Measurements from ENCODE around the gene SOX21. TPM values are rescaled to one million over a fixed set of nuclear protein-coding genes. Genes with fewer than 3 reads are reported as not detected.

SOX21 gene
- total RNA-seq, 3 donors from 2014 or later = not detected

GRCh38 chr13:94662274-94662945 lies 49.9 kb downstream of the SOX21 start:
- no peaks in the 10 kb centered on the region for H3K36me3 ChIP-seq
- no peak overlapping the region for H3K27ac ChIP-seq
- H3K27me3 ChIP-seq = peaks cover 0 to 10% of the 10 kb centered on the region in 2 donors
- H3K9me3 ChIP-seq = no peaks in the 10 kb centered on the region
- DNase-seq (ENCODE audit: low spot score in 2 of 2) = no peak
- intact Hi-C loops (cut with DNase I; ENCODE audit: low total_unique reads) = no loop called here
- H3K4me3 ChIP-seq = no peak overlapping the region
- TF ChIP-seq POLR2AphosphoS5 (IDR thresholded peaks at IDR 0.05) (no peak), POLR2A (IDR thresholded peaks at IDR 0.05) (no peak)
- H3K4me1 ChIP-seq = no peaks in the 10 kb centered on the region

- intact Hi-C loops (cut with DNase I; ENCODE audit: low total_unique reads) = no loop called here
- Histone ChIP-seq H3K27ac (no peak overlapping the region), H3K4me3 (no peak overlapping the region), H3K9me3 (no peaks in the 10 kb centered on the region), H3K36me3 (no peaks in the 10 kb centered on the region), H3K27me3 (peaks cover 0 to 4% of the 10 kb centered on the region in 2 donors), H3K4me1 (no peaks in the 10 kb centered on the region)
- TF ChIP-seq CTCF (IDR thresholded peaks at IDR 0.05) (no peak), POLR2AphosphoS5 (IDR thresholded peaks at IDR 0.05) (no peak), POLR2A (IDR thresholded peaks at IDR 0.05) (no peak)
- DNase-seq (ENCODE audit: low spot score in 2 of 2) = no peak
Observed at GRCh38 chr13:94661406-94661805, 50.9 kb downstream of the SOX21 start.

- Histone ChIP-seq H3K4me1 (no peaks in the 10 kb centered on the region), H3K27me3 (peaks cover 0 to 2% of the 10 kb centered on the region in 2 donors), H3K36me3 (no peaks in the 10 kb centered on the region), H3K4me3 (no peak overlapping the region), H3K9me3 (peaks cover 0 to 6% of the 10 kb centered on the region in 2 donors), H3K27ac (no peak overlapping the region)
- intact Hi-C loops (cut with DNase I; ENCODE audit: low total_unique reads) = no loop called here
- no peak for DNase-seq (ENCODE audit: low spot score in 2 of 2)
- TF ChIP-seq POLR2A (IDR thresholded peaks at IDR 0.05) (no peak), POLR2AphosphoS5 (IDR thresholded peaks at IDR 0.05) (no peak), CTCF (IDR thresholded peaks at IDR 0.05) (no peak)
Observed at GRCh38 chr13:94660695-94661326, 51.5 kb downstream of the SOX21 start.

Other genes with a start within 250 kb of the SOX21 start
- 1 to 10 TPM in 1 of 3 donors, under 1 TPM in 2; 0.64 to 2.2 (median 0.66) TPM for gene DCT, start 232.9 kb downstream of the SOX21 start, total RNA-seq
- gene TGDS, start 116.4 kb downstream of the SOX21 start, total RNA-seq = 10 to 100 TPM; 12.1 to 21.2 (median 12.5) TPM
- gene GPR180, start 110.7 kb downstream of the SOX21 start, total RNA-seq = 1 to 10 TPM; 6.2 to 8.9 (median 7.9) TPM

Data from breast epithelium (tissue), 4 donors.